ENCODE measurements around the gene NUP205.
"Not testable (repeated sequence)": the region's sequence is repeated elsewhere in the genome, so short reads cannot be mapped to it uniquely, and the experiment has no call there.

DNA sequence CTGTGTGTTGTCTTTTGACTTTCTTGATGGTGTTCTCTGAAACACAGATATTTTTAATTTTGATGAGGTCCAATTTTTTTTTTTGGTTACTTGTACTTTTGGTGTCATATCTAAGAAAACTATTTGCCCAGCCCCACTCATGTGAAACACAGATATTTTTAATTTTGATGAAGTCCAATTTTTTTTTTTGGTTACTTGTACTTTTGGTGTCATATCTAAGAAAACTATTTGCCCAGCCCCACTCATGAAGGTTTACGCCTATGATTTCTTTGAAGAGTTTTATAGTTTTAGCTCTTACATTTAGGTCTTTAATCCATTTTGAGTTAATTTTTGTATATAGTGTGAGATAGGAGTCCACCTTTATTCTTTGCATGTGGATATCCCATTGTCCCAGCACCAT is 109.9 kb downstream of the NUP205 start:
- TF ChIP-seq, protein P1, sequence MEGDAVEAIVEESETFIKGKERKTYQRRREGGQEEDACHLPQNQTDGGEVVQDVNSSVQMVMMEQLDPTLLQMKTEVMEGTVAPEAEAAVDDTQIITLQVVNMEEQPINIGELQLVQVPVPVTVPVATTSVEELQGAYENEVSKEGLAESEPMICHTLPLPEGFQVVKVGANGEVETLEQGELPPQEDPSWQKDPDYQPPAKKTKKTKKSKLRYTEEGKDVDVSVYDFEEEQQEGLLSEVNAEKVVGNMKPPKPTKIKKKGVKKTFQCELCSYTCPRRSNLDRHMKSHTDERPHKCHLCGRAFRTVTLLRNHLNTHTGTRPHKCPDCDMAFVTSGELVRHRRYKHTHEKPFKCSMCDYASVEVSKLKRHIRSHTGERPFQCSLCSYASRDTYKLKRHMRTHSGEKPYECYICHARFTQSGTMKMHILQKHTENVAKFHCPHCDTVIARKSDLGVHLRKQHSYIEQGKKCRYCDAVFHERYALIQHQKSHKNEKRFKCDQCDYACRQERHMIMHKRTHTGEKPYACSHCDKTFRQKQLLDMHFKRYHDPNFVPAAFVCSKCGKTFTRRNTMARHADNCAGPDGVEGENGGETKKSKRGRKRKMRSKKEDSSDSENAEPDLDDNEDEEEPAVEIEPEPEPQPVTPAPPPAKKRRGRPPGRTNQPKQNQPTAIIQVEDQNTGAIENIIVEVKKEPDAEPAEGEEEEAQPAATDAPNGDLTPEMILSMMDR (conservative IDR thresholded peaks at IDR 0.05; ENCODE audit: low read depth, low read length): not testable (repeated sequence)
- not testable (repeated sequence) for TF ChIP-seq EZH2 (IDR thresholded peaks at IDR 0.05; ENCODE audit: low read length, unreplicated experiment); EZH2phosphoT487 (IDR thresholded peaks at IDR 0.05; ENCODE audit: borderline replicate concordance, low read length)
